ENCODE results near the gene SLC4A2.

Gene SLC4A2

DNA sequence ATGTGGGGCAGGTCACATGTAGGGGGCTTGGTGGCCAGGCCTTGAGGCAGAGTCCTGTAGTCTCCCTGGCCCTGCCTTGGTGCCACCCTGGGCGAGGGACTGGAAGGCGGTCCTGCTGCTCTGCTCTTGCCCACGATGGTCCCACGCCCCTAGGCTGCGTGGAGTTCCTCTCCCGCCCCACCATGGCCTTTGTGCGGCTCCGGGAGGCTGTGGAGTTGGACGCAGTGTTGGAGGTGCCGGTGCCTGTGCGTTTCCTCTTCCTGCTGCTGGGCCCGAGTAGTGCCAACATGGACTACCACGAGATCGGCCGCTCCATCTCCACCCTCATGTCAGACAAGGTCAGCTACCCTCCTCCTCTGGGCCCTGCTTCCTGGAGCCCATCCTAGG, 11.2 kb downstream of the SLC4A2 start:
- Histone ChIP-seq H3K27ac (no peak overlapping the region), H3K9me3 (ENCODE audit: severe bottlenecking) (no peaks in the 10 kb centered on the region), H3K4me3 (ENCODE audit: low read depth, low read length) (no peak overlapping the region), H3K27me3 (ENCODE audit: insufficient read depth, low read depth, severe bottlenecking) (no peaks in the 10 kb centered on the region), H3K36me3 (peaks cover 89% of the 10 kb centered on the region)
- DNase-seq: no peak
- TF ChIP-seq, protein P1, sequence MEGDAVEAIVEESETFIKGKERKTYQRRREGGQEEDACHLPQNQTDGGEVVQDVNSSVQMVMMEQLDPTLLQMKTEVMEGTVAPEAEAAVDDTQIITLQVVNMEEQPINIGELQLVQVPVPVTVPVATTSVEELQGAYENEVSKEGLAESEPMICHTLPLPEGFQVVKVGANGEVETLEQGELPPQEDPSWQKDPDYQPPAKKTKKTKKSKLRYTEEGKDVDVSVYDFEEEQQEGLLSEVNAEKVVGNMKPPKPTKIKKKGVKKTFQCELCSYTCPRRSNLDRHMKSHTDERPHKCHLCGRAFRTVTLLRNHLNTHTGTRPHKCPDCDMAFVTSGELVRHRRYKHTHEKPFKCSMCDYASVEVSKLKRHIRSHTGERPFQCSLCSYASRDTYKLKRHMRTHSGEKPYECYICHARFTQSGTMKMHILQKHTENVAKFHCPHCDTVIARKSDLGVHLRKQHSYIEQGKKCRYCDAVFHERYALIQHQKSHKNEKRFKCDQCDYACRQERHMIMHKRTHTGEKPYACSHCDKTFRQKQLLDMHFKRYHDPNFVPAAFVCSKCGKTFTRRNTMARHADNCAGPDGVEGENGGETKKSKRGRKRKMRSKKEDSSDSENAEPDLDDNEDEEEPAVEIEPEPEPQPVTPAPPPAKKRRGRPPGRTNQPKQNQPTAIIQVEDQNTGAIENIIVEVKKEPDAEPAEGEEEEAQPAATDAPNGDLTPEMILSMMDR (IDR thresholded peaks at IDR 0.05; ENCODE audit: low read depth, low read length): no peak

DNA sequence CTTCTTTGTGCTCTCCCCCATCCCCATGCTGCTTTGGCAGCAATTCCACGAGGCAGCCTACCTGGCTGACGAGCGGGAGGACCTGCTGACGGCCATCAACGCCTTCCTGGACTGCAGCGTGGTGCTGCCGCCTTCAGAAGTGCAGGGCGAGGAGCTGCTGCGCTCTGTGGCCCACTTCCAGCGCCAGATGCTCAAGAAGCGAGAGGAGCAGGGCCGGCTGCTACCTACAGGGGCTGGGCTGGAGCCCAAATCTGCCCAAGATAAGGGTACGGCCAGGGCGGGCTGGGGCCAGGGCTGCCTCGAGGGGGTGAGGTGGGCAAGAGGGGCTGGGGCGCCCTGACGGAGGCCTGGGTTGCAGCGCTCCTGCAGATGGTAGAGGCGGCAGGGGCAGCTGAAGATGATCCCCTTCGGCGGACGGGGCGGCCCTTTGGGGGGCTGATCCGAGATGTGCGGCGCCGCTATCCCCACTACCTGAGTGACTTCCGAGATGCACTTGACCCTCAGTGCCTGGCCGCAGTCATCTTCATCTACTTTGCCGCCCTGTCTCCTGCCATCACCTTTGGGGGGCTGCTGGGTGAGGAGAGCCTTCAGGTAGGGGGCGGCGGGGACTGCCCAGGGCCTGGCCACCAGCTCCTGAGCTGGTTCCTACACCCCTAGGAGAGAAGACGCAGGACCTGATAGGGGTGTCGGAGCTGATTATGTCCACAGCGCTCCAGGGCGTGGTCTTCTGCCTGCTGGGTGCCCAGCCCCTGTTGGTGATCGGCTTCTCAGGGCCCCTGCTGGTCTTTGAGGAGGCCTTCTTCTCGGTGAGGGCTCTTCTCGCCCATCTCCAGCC, 11.9 kb downstream of the SLC4A2 start:
- Histone ChIP-seq H3K4me3 (ENCODE audit: low read depth, low read length) (no peak overlapping the region), H3K27me3 (ENCODE audit: insufficient read depth, low read depth, severe bottlenecking) (no peaks in the 10 kb centered on the region), H3K36me3 (peaks cover 95% of the 10 kb centered on the region), H3K9me3 (ENCODE audit: severe bottlenecking) (no peaks in the 10 kb centered on the region), H3K27ac (no peak overlapping the region)
- no peak for DNase-seq
- TF ChIP-seq, protein P1 (IDR thresholded peaks at IDR 0.05; ENCODE audit: low read depth, low read length): no peak

DNA sequence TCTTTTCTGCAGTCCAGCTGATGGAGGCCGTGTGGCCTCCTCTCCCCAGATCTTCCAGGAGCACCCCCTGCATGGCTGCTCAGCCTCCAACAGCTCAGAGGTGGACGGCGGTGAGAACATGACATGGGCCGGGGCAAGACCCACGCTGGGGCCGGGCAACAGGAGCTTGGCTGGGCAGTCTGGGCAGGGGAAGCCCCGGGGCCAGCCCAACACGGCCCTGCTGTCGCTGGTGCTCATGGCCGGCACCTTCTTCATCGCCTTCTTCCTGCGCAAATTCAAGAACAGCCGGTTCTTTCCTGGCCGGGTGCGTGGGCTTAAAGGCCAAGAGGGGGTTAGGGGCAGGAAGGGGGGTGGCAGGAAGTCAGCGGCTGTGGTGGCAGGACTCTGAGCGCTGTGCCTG, 14.6 kb downstream of the SLC4A2 start:
- Histone ChIP-seq H3K36me3 (peaks cover 83% of the 10 kb centered on the region), H3K4me3 (ENCODE audit: low read depth, low read length) (no peak overlapping the region), H3K9me3 (ENCODE audit: severe bottlenecking) (no peaks in the 10 kb centered on the region), H3K27me3 (ENCODE audit: insufficient read depth, low read depth, severe bottlenecking) (no peaks in the 10 kb centered on the region), H3K27ac (no peak overlapping the region)
- DNase-seq: no peak
- TF ChIP-seq, protein P1 (IDR thresholded peaks at IDR 0.05; ENCODE audit: low read depth, low read length): no peak

DNA sequence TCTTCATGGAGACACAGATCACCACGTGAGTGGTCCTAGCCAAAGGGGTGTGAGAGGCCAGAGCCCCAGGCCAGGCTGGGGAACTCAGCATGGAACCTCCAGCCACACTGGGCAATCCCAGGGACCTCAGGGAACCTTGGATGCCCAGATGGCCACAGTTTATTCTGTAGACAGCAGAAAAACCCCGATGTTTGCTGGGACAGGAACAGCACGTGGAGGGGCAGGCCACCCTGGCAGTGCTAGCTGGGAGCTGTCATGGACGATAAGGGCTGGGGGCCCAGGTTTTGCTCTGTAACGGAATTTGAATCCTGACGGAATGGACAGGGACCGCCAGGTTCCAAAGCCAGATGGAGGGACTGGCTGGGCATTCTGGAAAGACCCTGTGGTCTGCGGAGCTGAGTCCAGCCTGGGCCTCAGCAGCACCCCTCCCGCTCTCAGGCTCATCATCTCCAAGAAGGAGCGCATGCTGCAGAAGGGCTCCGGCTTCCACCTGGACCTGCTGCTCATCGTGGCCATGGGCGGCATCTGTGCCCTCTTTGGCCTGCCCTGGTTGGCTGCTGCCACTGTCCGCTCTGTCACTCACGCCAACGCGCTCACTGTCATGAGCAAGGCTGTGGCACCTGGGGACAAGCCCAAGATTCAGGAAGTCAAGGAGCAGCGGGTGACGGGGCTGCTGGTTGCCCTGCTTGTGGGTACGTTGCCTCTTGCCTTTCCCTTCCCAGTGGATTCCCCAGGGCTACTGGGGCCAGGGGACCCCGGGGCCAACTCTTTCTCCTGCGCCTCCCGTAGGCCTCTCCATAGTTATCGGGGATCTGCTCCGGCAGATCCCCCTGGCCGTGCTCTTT, 15.7 kb downstream of the SLC4A2 start:
- TF ChIP-seq, protein P1 (IDR thresholded peaks at IDR 0.05; ENCODE audit: low read depth, low read length): no peak
- DNase-seq: no peak
- Histone ChIP-seq H3K27ac (no peak overlapping the region), H3K36me3 (peaks cover 82% of the 10 kb centered on the region), H3K27me3 (ENCODE audit: insufficient read depth, low read depth, severe bottlenecking) (no peaks in the 10 kb centered on the region), H3K9me3 (ENCODE audit: severe bottlenecking) (no peaks in the 10 kb centered on the region), H3K4me3 (ENCODE audit: low read depth, low read length) (no peak overlapping the region)

DNA sequence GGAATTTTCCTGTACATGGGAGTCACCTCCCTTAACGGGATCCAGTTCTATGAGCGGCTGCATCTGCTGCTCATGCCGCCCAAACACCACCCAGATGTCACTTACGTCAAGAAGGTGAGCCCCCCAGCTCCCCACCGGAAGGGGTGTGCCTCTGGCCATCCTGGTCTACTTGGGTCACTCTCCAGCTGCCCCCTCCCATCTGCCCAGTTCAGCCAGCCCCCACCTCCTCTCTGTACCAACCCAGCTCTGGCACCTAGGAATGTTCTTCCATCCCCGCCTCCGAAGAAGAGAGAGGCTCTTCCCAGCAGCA, 16.2 kb downstream of the SLC4A2 start:
- H3K36me3 ChIP-seq: peaks cover 82% of the 10 kb centered on the region
- no peak overlapping the region for H3K27ac ChIP-seq
- DNase-seq: no peak
- H3K4me3 ChIP-seq (ENCODE audit: low read depth, low read length): no peak overlapping the region
- TF ChIP-seq, protein P1 (IDR thresholded peaks at IDR 0.05; ENCODE audit: low read depth, low read length): no peak
- no peaks in the 10 kb centered on the region for H3K9me3 ChIP-seq (ENCODE audit: severe bottlenecking)
- no peaks in the 10 kb centered on the region for H3K27me3 ChIP-seq (ENCODE audit: insufficient read depth, low read depth, severe bottlenecking)
